WTC11 (cell line): Measurements from ENCODE around the gene DAPK3. TPM values are rescaled to one million over a fixed set of nuclear protein-coding genes. Genes with fewer than 3 reads are reported as not detected.

ENCODE experiments used
- ATAC-seq: fragments of 200-7000 bp; cut with Tn5 transposase; 2 replicates; pipeline ENCODE4 v1.10.0; 2021; ENCODE audit warnings: mild to moderate bottlenecking, moderate library complexity
- CTCF ChIA-PET: fragments of 300-600 bp; sonication (Branson Sonifier 250); formaldehyde crosslinking; loops from one replicate; lab custom pipeline; 2021; ENCODE audit warnings: antibody characterized with exemption; lab: Charles Lee
- POLR2A ChIA-PET: fragments of 350-600 bp; sonication (Branson Sonifier 250); formaldehyde crosslinking; loops from one replicate; lab custom pipeline; 2021; ENCODE audit warnings: antibody characterized with exemption; lab: Charles Lee
- DNase-seq: peaks from one replicate; pipeline ENCODE4 v3.0.0; 2021; ENCODE audit warnings: low spot score
- H3K27ac Mint-ChIP-seq: 2 replicates; pipeline ENCODE4 v1.8.0; 2021; ENCODE audit warnings: mixed read lengths
- H3K27me3 Mint-ChIP-seq: 2 replicates; pipeline ENCODE4 v1.8.0; 2021; ENCODE audit warnings: low read depth, mild to moderate bottlenecking, moderate library complexity, mixed read lengths
- H3K36me3 Mint-ChIP-seq: 2 replicates; pipeline ENCODE4 v1.8.0; 2021; ENCODE audit warnings: mixed read lengths
- H3K4me1 Mint-ChIP-seq: 2 replicates; pipeline ENCODE4 v1.8.0; 2022; ENCODE audit warnings: mixed read lengths
- H3K4me3 Mint-ChIP-seq: 2 replicates; pipeline ENCODE4 v1.8.0; 2021; ENCODE audit warnings: mild to moderate bottlenecking, moderate library complexity, mixed read lengths
- H3K9me3 Mint-ChIP-seq: 2 replicates; pipeline ENCODE4 v1.8.0; 2021; ENCODE audit warnings: mixed read lengths
- AFF4 ChIP-seq: sonication (generic); formaldehyde crosslinking; IDR thresholded peaks from 2 replicates; pipeline ENCODE4 v1.8.1; 2023; ENCODE audit warnings: mild to moderate bottlenecking, missing genetic modification reagents, borderline replicate concordance
- CREB1 ChIP-seq: sonication (generic); formaldehyde crosslinking; IDR thresholded peaks from 2 replicates; pipeline ENCODE4 v1.8.0; 2023; ENCODE audit warnings: mild to moderate bottlenecking, missing genetic modification reagents
- EMX1 ChIP-seq: fragments of 250-450 bp; sonication (Bioruptor Pico); IDR thresholded peaks from 2 replicates; pipeline ENCODE4 v1.8.0; 2021; ENCODE audit warnings: mild to moderate bottlenecking
- FOXJ3 ChIP-seq: sonication (generic); formaldehyde crosslinking; IDR thresholded peaks from 2 replicates; pipeline ENCODE4 v1.9.0; 2021; ENCODE audit warnings: missing genetic modification reagents, mild to moderate bottlenecking, borderline replicate concordance
- FOXK1 ChIP-seq: sonication (generic); formaldehyde crosslinking; IDR thresholded peaks from 2 replicates; pipeline ENCODE4 v1.8.0; 2022; ENCODE audit warnings: mild to moderate bottlenecking, moderate library complexity, missing genetic modification reagents
- FOXP4 ChIP-seq: sonication (generic); formaldehyde crosslinking; IDR thresholded peaks from 2 replicates; pipeline ENCODE4 v1.8.0; 2022; ENCODE audit warnings: mild to moderate bottlenecking, missing genetic modification reagents
- NFATC4 ChIP-seq: fragments of 250-450 bp; sonication (Bioruptor Pico); IDR thresholded peaks from 2 replicates; pipeline ENCODE4 v1.9.0; 2021; ENCODE audit warnings: mild to moderate bottlenecking
- NR1H2 ChIP-seq: sonication (generic); formaldehyde crosslinking; IDR thresholded peaks from 2 replicates; pipeline ENCODE4 v1.9.0; 2021; ENCODE audit warnings: mild to moderate bottlenecking, moderate library complexity, missing genetic modification reagents
- RELA ChIP-seq: sonication (generic); formaldehyde crosslinking; IDR thresholded peaks from 2 replicates; pipeline ENCODE4 v1.8.1; 2022; ENCODE audit warnings: missing genetic modification reagents, mild to moderate bottlenecking, borderline replicate concordance
- SMAD3 ChIP-seq: sonication (generic); formaldehyde crosslinking; IDR thresholded peaks from 2 replicates; pipeline ENCODE4 v1.8.0; 2022; ENCODE audit warnings: missing genetic modification reagents, mild to moderate bottlenecking, borderline replicate concordance
- SMAD4 ChIP-seq: sonication (generic); formaldehyde crosslinking; IDR thresholded peaks from 2 replicates; pipeline ENCODE4 v1.8.0; 2022; ENCODE audit warnings: mild to moderate bottlenecking, missing genetic modification reagents
- TP53 ChIP-seq: sonication (generic); formaldehyde crosslinking; IDR thresholded peaks from 2 replicates; pipeline ENCODE4 v1.8.1; 2023; ENCODE audit warnings: mild to moderate bottlenecking, missing genetic modification reagents
- ZNF317 ChIP-seq: sonication (generic); formaldehyde crosslinking; IDR thresholded peaks from 2 replicates; pipeline ENCODE4 v1.8.1; 2023; ENCODE audit warnings: low read depth, mild to moderate bottlenecking, moderate library complexity, missing genetic modification reagents, borderline replicate concordance
- ZNF532 ChIP-seq: fragments of 250-450 bp; sonication (Bioruptor Pico); IDR thresholded peaks from 2 replicates; pipeline ENCODE4 v1.9.0; 2021; ENCODE audit warnings: mild to moderate bottlenecking, borderline replicate concordance
- total RNA-seq: library from RNA; stranded (reverse); gene quantifications from 3 replicates; pipeline ENCODE4 v1.2.3, GENCODE V29; 2021

The DAPK3 gene
- total RNA-seq, 1 experiment from 2014 or later: 73.5 TPM

- TF ChIP-seq CREB1 (CRISPR knock-in tag): no peak
- TF ChIP-seq FOXJ3 (CRISPR knock-in tag): no peak
- no peak for TF ChIP-seq TP53 (CRISPR knock-in tag)
- TF ChIP-seq NR1H2 (CRISPR knock-in tag): no peak
- TF ChIP-seq RELA (CRISPR knock-in tag): no peak
- no peak for TF ChIP-seq SMAD3 (CRISPR knock-in tag)
Measured at GRCh38 chr19:4016903-4017638, 46.2 kb upstream of the DAPK3 start (continued).

GRCh38 chr19:4016486-4016885 lies 45.6 kb upstream of the DAPK3 start:
- POLR2A ChIA-PET: no interaction called here
- no peak for TF ChIP-seq RELA (CRISPR knock-in tag)
- TF ChIP-seq SMAD4 (CRISPR knock-in tag): no peak
- TF ChIP-seq NFATC4: no peak
- no peak for TF ChIP-seq EMX1 (CRISPR knock-in tag)
- no peak for TF ChIP-seq ZNF317
- no peak for TF ChIP-seq FOXP4 (CRISPR knock-in tag)
- TF ChIP-seq FOXJ3 (CRISPR knock-in tag): no peak
- TF ChIP-seq TP53 (CRISPR knock-in tag): no peak
- no peak for TF ChIP-seq ZNF532
- no peak for TF ChIP-seq FOXK1 (CRISPR knock-in tag)
- no peak for TF ChIP-seq AFF4 (CRISPR knock-in tag)
- no peak for ATAC-seq
- no peak for DNase-seq
- H3K9me3 Mint-ChIP-seq: no peaks in the 10 kb centered on the region
- peaks cover 9% of the 10 kb centered on the region for H3K36me3 Mint-ChIP-seq
- CTCF ChIA-PET: interaction anchor here (1.2 kb wide), 1 partner anchor 29 kb away, joined by 3 read pairs; no protein-coding TSS in a partner anchor
- H3K27ac Mint-ChIP-seq: no peak overlapping the region
- no peak overlapping the region for H3K4me3 Mint-ChIP-seq
- 0 out of 2 replicates have a peak, but pooled peaks cover 3% of the 10 kb centered on the region for H3K4me1 Mint-ChIP-seq
- no peaks in the 10 kb centered on the region for H3K27me3 Mint-ChIP-seq
